ENCODE results near the gene CXCL1.
"Not testable (repeated sequence)": the region's sequence is repeated elsewhere in the genome, so short reads cannot be mapped to it uniquely, and the experiment has no call there.

CXCL1 gene

GRCh38 chr4:73885574-73886267 lies 16.5 kb downstream of the CXCL1 start:
- no peak for DNase-seq

GRCh38 chr4:73891326-73891725 lies 22.1 kb downstream of the CXCL1 start:
- no peak for DNase-seq

GRCh38 chr4:73891739-73892405 lies 22.7 kb downstream of the CXCL1 start:
- DNase-seq: no peak

- DNase-seq: no peak
Observed at GRCh38 chr4:73892966-73893365, 23.8 kb downstream of the CXCL1 start.

- DNase-seq: no peak
Observed at GRCh38 chr4:73894001-73894400, 24.8 kb downstream of the CXCL1 start.

GRCh38 chr4:73895201-73896175 lies 26.3 kb downstream of the CXCL1 start:
- DNase-seq: no peak

GRCh38 chr4:73896416-73896815 lies 27.2 kb downstream of the CXCL1 start:
- DNase-seq: no peak

GRCh38 chr4:73897380-73898136 lies 28.4 kb downstream of the CXCL1 start:
- DNase-seq: no peak

- not testable (repeated sequence) for DNase-seq
Observed at GRCh38 chr4:73899338-73899737, 30.1 kb downstream of the CXCL1 start.

GRCh38 chr4:73901031-73901430 lies 31.8 kb downstream of the CXCL1 start:
- DNase-seq: no peak

GRCh38 chr4:73902038-73902637 lies 32.9 kb downstream of the CXCL1 start:
- DNase-seq: no peak

GRCh38 chr4:73902817-73903547 lies 33.8 kb downstream of the CXCL1 start:
- no peak for DNase-seq

GRCh38 chr4:73904491-73904890 lies 35.3 kb downstream of the CXCL1 start:
- no peak for DNase-seq

- no peak for DNase-seq
Observed at GRCh38 chr4:73908965-73909364, 39.8 kb downstream of the CXCL1 start.

- no peak for DNase-seq
Observed at GRCh38 chr4:73911746-73912145, 42.6 kb downstream of the CXCL1 start.

- no peak for DNase-seq
Observed at GRCh38 chr4:73912191-73912590, 43.0 kb downstream of the CXCL1 start.

GRCh38 chr4:73914071-73914470 lies 44.9 kb downstream of the CXCL1 start:
- no peak for DNase-seq

- DNase-seq: no peak
Observed at GRCh38 chr4:73916172-73916925, 47.2 kb downstream of the CXCL1 start.

- no peak for DNase-seq
Observed at GRCh38 chr4:73917081-73917501, 47.9 kb downstream of the CXCL1 start.

GRCh38 chr4:73918058-73918457 lies 48.9 kb downstream of the CXCL1 start:
- DNase-seq: no peak

GRCh38 chr4:73919691-73920090 lies 50.5 kb downstream of the CXCL1 start:
- DNase-seq: no peak

Data from NCI-H446 treated with DMSO at 0.1 percent for 48 hours (cell line).